ENCODE measurements around the gene CSF3.

CSF3 gene

DNA sequence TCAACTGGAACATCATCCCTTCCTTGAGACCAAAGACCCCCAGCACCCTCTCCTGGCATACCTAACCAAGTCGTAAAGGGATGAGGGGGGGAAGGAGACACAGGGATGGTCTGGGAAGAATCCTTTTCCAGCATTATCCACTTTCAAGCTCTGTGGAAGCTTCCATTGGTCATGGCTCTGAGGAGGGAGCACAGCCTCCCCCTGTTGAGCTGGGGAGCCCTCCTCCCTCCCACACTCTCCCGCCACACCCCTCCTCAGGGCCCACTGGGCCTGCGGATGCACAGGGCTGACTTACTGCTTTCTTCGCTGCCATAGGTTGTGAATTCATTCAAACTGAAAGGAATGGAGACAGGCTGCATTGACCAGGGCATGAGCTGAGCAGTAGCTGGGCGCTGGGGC is 12.4 kb downstream of the CSF3 start:
- Histone ChIP-seq H3K4me3 (replicated peaks; ENCODE audit: low read depth, low read length) (no peak overlapping the region), H3K36me3 (ENCODE audit: control insufficient read depth, insufficient read depth, low read length) (peaks cover 42% of the 10 kb centered on the region), H3K27me3 (replicated peaks; ENCODE audit: control insufficient read depth, insufficient read depth, low read length) (no peaks in the 10 kb centered on the region)
- TF ChIP-seq, protein P1, sequence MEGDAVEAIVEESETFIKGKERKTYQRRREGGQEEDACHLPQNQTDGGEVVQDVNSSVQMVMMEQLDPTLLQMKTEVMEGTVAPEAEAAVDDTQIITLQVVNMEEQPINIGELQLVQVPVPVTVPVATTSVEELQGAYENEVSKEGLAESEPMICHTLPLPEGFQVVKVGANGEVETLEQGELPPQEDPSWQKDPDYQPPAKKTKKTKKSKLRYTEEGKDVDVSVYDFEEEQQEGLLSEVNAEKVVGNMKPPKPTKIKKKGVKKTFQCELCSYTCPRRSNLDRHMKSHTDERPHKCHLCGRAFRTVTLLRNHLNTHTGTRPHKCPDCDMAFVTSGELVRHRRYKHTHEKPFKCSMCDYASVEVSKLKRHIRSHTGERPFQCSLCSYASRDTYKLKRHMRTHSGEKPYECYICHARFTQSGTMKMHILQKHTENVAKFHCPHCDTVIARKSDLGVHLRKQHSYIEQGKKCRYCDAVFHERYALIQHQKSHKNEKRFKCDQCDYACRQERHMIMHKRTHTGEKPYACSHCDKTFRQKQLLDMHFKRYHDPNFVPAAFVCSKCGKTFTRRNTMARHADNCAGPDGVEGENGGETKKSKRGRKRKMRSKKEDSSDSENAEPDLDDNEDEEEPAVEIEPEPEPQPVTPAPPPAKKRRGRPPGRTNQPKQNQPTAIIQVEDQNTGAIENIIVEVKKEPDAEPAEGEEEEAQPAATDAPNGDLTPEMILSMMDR (IDR thresholded peaks at IDR 0.05; ENCODE audit: insufficient read depth, low read length, poor library complexity, severe bottlenecking), result no peak
- no peak for DNase-seq (ENCODE audit: extremely low read depth, insufficient read length)

DNA sequence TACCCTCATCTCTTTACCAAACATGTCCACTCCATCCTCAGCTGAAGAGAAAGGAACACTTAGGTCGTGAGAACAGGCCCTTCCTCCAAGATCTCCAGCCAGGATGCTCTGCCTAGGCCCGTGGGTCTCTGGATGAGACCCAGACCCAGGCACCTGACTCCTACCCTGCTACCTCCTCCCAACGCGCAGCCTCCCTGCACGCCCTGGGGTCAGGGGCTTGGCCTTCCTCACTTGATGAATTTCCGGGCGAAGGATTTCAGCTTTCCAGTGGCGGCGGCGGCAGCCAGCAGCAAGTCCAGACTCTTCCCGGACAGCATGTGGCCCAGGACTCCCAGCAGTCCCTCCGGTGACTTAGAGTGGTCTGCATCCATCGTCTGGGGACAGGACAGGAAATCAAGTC is 13.4 kb downstream of the CSF3 start:
- Histone ChIP-seq H3K27me3 (replicated peaks; ENCODE audit: control insufficient read depth, insufficient read depth, low read length) (no peaks in the 10 kb centered on the region), H3K36me3 (ENCODE audit: control insufficient read depth, insufficient read depth, low read length) (peaks cover 41% of the 10 kb centered on the region), H3K4me3 (replicated peaks; ENCODE audit: low read depth, low read length) (no peak overlapping the region)
- TF ChIP-seq, protein P1 (IDR thresholded peaks at IDR 0.05; ENCODE audit: insufficient read depth, low read length, poor library complexity, severe bottlenecking), result no peak
- DNase-seq (ENCODE audit: extremely low read depth, insufficient read length), result no peak

DNA sequence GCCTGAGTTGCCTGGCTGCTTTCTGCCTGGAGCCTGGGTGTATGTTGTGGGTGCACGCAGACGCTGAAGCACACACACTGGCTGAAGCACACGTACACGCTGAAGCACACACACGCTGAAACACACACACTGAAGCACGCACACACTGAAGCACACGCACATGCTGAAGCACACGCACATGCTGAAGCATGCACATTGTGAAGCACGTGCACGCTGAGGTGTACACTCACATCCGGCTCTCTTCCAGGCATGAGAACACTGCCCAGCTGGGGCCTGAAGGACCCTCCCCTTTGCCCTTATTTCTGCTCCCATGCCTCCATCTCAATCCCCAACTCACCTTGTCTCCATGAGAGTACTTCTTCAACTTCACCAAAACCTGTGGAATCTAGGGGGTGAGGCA is 16.5 kb downstream of the CSF3 start:
- TF ChIP-seq, protein P1 (IDR thresholded peaks at IDR 0.05; ENCODE audit: insufficient read depth, low read length, poor library complexity, severe bottlenecking), result no peak
- no peak overlapping the region for H3K4me3 ChIP-seq (replicated peaks; ENCODE audit: low read depth, low read length)
- H3K36me3 ChIP-seq (ENCODE audit: control insufficient read depth, insufficient read depth, low read length), result peaks cover 34% of the 10 kb centered on the region
- no peaks in the 10 kb centered on the region for H3K27me3 ChIP-seq (replicated peaks; ENCODE audit: control insufficient read depth, insufficient read depth, low read length)
- no peak for DNase-seq (ENCODE audit: extremely low read depth, insufficient read length)

DNA sequence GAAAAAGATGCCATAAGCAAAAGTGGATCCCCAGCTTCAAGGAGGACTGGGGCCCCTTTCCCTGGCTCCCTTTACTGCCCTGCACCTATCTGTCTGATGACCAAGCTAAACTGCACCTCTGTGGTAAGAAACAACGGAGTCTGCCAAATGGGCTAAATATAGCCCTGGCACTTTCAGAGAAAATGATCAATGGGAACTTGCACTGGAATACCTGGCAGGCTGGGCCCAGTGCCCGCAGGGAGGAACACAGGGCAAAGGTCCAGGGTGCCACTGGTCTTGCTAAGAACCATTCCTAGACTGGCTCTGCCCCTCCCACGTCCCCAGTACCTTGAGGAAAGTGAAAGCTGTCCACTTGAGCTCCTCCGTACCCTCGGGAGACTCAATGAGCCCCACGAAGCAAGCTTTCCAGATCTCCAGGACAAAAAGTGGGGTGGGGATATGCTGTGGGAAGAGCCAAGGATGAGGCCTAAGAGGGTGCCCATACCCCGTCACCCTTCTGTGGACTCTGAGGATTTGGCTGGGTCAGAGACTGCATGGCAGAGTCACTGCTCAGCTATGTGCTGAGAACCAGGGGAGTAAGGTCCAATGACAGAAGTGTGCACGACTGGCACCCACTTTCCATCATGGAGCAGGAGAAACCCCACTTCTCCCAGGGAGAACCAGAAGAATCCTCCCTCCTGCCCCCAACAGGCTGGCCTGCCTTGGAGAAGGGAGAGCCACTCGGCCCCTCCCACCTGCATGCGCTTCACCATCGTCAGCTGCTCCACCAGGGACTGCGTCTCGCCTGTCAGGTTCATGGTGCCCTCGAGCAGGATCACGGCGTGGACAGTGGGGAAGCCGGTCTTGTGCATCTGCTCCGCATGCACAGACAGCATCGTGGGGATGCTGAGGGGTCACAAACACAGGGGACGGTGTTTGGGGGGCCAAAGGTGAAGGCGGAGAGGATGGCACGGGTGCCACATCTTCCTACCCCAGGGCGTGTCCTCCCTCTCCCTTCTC is 17.4 kb downstream of the CSF3 start:
- Histone ChIP-seq H3K36me3 (ENCODE audit: control insufficient read depth, insufficient read depth, low read length) (peaks cover 30% of the 10 kb centered on the region), H3K27me3 (replicated peaks; ENCODE audit: control insufficient read depth, insufficient read depth, low read length) (no peaks in the 10 kb centered on the region), H3K4me3 (replicated peaks; ENCODE audit: low read depth, low read length) (no peak overlapping the region)
- DNase-seq (ENCODE audit: extremely low read depth, insufficient read length), result no peak
- TF ChIP-seq, protein P1 (IDR thresholded peaks at IDR 0.05; ENCODE audit: insufficient read depth, low read length, poor library complexity, severe bottlenecking), result no peak

DNA sequence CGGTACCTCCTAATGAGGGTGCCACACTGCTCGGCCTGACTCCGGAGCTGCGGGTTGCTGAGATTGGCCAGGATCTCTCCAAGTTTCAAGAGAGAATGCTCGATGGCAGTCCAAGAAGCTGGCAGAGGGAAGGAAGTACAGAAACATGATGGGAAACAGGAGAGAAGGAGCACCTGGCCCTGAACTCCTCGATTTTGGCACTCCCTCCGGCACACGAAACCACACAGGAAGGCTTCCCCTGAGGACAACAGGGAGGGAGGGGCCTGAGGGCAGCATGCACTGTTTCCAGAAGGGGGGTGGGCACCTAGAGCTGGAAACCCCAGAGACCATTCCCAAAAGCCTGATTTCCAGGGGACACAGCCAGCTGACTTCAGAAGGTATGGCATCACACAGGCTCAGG is 18.1 kb downstream of the CSF3 start:
- Histone ChIP-seq H3K27me3 (replicated peaks; ENCODE audit: control insufficient read depth, insufficient read depth, low read length) (no peaks in the 10 kb centered on the region), H3K4me3 (replicated peaks; ENCODE audit: low read depth, low read length) (no peak overlapping the region), H3K36me3 (ENCODE audit: control insufficient read depth, insufficient read depth, low read length) (peaks cover 28% of the 10 kb centered on the region)
- DNase-seq (ENCODE audit: extremely low read depth, insufficient read length), result no peak
- TF ChIP-seq, protein P1 (IDR thresholded peaks at IDR 0.05; ENCODE audit: insufficient read depth, low read length, poor library complexity, severe bottlenecking), result no peak

Data from GM06990 (cell line).